GM12878 (cell line): ENCODE data around the gene TMEM201.

ENCODE experiments used
- ASH2L ChIP-seq: fragments of 300-600, 200-600 bp; sonication (generic); IDR thresholded peaks from 2 replicates; pipeline ENCODE4 v1.6.1; 2017; ENCODE audit warnings: low read depth, mild to moderate bottlenecking, borderline replicate concordance
- BHLHE40 ChIP-seq, 2 experiments: fragments of 450-650 bp in 1 of 2; IDR thresholded peaks; 2 replicates each; pipeline ENCODE4 v1.6.1; 2011 to 2017; ENCODE audit warnings: low read depth in 2 of 2, borderline replicate concordance in 1 of 2, improper control_type of control experiment in 1 of 2, low read length in 1 of 2, mild to moderate bottlenecking in 1 of 2
- NFIC ChIP-seq: IDR thresholded peaks from 2 replicates; pipeline ENCODE4 v1.6.1; 2012; ENCODE audit warnings: low read depth, mild to moderate bottlenecking, inconsistent platforms, low read length, moderate library complexity
- TAF1 ChIP-seq: IDR thresholded peaks from 2 replicates; pipeline ENCODE4 v1.6.1; 2011; ENCODE audit warnings: mild to moderate bottlenecking, low read depth, low read length, borderline replicate concordance
- ZBED1 ChIP-seq: IDR thresholded peaks from 2 replicates; pipeline ENCODE4 v1.6.1; 2016; ENCODE audit warnings: borderline replicate concordance
- TF ChIP-seq, protein P1 (sequence below), 3 experiments: IDR thresholded peaks in 2 of 3; conservative IDR thresholded peaks in 1 of 3; 2 replicates each; pipeline ENCODE4 v1.5.1; 2011; ENCODE audit warnings: low read depth in 3 of 3, low read length in 3 of 3, mild to moderate bottlenecking in 3 of 3, control low read depth in 2 of 3, moderate library complexity in 2 of 3, inconsistent platforms in 1 of 3, mixed read lengths in 1 of 3; ENCODE audit not compliant: control insufficient read depth in 2 of 3, insufficient read depth in 1 of 3; ENCODE audit errors: extremely low read depth in 1 of 3

DNA sequence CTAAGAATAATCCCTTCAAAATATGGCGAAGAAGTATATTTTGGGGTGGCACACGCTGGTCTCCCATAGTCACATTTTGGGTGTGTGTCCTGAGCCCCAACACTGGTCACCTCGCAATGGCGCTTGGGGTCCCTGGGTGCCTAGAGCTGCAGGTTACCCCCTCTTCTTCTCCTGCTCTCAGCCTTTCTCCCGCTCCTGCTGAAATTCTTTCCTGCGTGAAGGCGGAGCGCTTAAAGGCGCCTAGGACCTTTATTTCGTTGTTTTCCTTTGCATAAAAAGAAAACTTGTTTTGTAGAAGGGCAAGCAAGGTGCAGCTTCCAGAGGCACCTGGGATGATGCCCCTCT lies 62.5 kb downstream of the TMEM201 start:
- TF ChIP-seq TAF1 (no peak), NFIC (no peak), ZBED1 (no peak), ASH2L (no peak), BHLHE40 (IDR thresholded peaks at IDR 0.05; ENCODE audit: borderline replicate concordance in 1 of 2, low read depth in 2 of 2, low read length in 1 of 2) (no peak)
- TF ChIP-seq, protein P1, sequence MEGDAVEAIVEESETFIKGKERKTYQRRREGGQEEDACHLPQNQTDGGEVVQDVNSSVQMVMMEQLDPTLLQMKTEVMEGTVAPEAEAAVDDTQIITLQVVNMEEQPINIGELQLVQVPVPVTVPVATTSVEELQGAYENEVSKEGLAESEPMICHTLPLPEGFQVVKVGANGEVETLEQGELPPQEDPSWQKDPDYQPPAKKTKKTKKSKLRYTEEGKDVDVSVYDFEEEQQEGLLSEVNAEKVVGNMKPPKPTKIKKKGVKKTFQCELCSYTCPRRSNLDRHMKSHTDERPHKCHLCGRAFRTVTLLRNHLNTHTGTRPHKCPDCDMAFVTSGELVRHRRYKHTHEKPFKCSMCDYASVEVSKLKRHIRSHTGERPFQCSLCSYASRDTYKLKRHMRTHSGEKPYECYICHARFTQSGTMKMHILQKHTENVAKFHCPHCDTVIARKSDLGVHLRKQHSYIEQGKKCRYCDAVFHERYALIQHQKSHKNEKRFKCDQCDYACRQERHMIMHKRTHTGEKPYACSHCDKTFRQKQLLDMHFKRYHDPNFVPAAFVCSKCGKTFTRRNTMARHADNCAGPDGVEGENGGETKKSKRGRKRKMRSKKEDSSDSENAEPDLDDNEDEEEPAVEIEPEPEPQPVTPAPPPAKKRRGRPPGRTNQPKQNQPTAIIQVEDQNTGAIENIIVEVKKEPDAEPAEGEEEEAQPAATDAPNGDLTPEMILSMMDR (IDR thresholded peaks at IDR 0.05 in 2 of 3, conservative IDR thresholded peaks at IDR 0.05 in 1 of 3; ENCODE audit: control insufficient read depth in 2 of 3, extremely low read depth in 1 of 3, insufficient read depth in 1 of 3, low read depth in 3 of 3, low read length in 3 of 3) = no peak
